ENCODE data around the gene TMEM213.

TMEM213 gene

GRCh38 chr7:138752518-138753149, 45.2 kb upstream of the TMEM213 start:
- POLR2A ChIA-PET: no interaction called here

GRCh38 chr7:138753150-138753518, 44.7 kb upstream of the TMEM213 start:
- CTCF ChIA-PET: no interaction called here
- POLR2A ChIA-PET: no interaction called here
- DNase-seq (ENCODE audit: low read depth, low spot score): no peak
- TF ChIP-seq CTCF (IDR thresholded peaks at IDR 0.05; ENCODE audit: insufficient read depth, low read length, missing control alignments): no peak
- no peak overlapping the region for H3K4me3 ChIP-seq (ENCODE audit: low read depth, low read length)

More at GRCh38 chr7:138752518-138753149, 45.2 kb upstream of the TMEM213 start:
- H3K4me3 ChIP-seq (ENCODE audit: low read depth, low read length): no peak overlapping the region
- no peak for DNase-seq (ENCODE audit: low read depth, low spot score)
- CTCF ChIA-PET: no interaction called here
- no peak for TF ChIP-seq CTCF (IDR thresholded peaks at IDR 0.05; ENCODE audit: insufficient read depth, low read length, missing control alignments)

- H3K4me3 ChIP-seq (ENCODE audit: low read depth, low read length): no peak overlapping the region
- CTCF ChIA-PET: no interaction called here
- no peak for TF ChIP-seq CTCF (IDR thresholded peaks at IDR 0.05; ENCODE audit: insufficient read depth, low read length, missing control alignments)
- no peak for DNase-seq (ENCODE audit: low read depth, low spot score)
- POLR2A ChIA-PET: no interaction called here
Measured at GRCh38 chr7:138753610-138754009, 44.2 kb upstream of the TMEM213 start.

GRCh38 chr7:138755331-138755747, 42.5 kb upstream of the TMEM213 start:
- DNase-seq (ENCODE audit: low read depth, low spot score): no peak

GRCh38 chr7:138755842-138756590, 41.8 kb upstream of the TMEM213 start:
- H3K4me3 ChIP-seq (ENCODE audit: low read depth, low read length): no peak overlapping the region
- ChIA-PET POLR2A (no interaction called here), CTCF (no interaction called here)
- no peak for TF ChIP-seq CTCF (IDR thresholded peaks at IDR 0.05; ENCODE audit: insufficient read depth, low read length, missing control alignments)
- DNase-seq (ENCODE audit: low read depth, low spot score): no peak

More at GRCh38 chr7:138755331-138755747, 42.5 kb upstream of the TMEM213 start:
- H3K4me3 ChIP-seq (ENCODE audit: low read depth, low read length): no peak overlapping the region
- ChIA-PET POLR2A (no interaction called here), CTCF (no interaction called here)
- no peak for TF ChIP-seq CTCF (IDR thresholded peaks at IDR 0.05; ENCODE audit: insufficient read depth, low read length, missing control alignments)

- CTCF ChIA-PET: no interaction called here
- no peak overlapping the region for H3K4me3 ChIP-seq (ENCODE audit: low read depth, low read length)
- POLR2A ChIA-PET: no interaction called here
- DNase-seq (ENCODE audit: low read depth, low spot score): no peak
- TF ChIP-seq CTCF (IDR thresholded peaks at IDR 0.05; ENCODE audit: insufficient read depth, low read length, missing control alignments): no peak
Measured at GRCh38 chr7:138756591-138757242, 41.1 kb upstream of the TMEM213 start.
